GM19438 (cell line): ENCODE measurements around the gene GTF3C2.

ENCODE experiments used
- ATAC-seq: cut with Tn5 transposase; IDR thresholded peaks from one replicate; pipeline ENCODE4 v1.9.1; 2021; ENCODE audit warnings: low read depth; ENCODE audit not compliant: unreplicated experiment

Gene GTF3C2, protein sequence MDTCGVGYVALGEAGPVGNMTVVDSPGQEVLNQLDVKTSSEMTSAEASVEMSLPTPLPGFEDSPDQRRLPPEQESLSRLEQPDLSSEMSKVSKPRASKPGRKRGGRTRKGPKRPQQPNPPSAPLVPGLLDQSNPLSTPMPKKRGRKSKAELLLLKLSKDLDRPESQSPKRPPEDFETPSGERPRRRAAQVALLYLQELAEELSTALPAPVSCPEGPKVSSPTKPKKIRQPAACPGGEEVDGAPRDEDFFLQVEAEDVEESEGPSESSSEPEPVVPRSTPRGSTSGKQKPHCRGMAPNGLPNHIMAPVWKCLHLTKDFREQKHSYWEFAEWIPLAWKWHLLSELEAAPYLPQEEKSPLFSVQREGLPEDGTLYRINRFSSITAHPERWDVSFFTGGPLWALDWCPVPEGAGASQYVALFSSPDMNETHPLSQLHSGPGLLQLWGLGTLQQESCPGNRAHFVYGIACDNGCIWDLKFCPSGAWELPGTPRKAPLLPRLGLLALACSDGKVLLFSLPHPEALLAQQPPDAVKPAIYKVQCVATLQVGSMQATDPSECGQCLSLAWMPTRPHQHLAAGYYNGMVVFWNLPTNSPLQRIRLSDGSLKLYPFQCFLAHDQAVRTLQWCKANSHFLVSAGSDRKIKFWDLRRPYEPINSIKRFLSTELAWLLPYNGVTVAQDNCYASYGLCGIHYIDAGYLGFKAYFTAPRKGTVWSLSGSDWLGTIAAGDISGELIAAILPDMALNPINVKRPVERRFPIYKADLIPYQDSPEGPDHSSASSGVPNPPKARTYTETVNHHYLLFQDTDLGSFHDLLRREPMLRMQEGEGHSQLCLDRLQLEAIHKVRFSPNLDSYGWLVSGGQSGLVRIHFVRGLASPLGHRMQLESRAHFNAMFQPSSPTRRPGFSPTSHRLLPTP

DNA sequence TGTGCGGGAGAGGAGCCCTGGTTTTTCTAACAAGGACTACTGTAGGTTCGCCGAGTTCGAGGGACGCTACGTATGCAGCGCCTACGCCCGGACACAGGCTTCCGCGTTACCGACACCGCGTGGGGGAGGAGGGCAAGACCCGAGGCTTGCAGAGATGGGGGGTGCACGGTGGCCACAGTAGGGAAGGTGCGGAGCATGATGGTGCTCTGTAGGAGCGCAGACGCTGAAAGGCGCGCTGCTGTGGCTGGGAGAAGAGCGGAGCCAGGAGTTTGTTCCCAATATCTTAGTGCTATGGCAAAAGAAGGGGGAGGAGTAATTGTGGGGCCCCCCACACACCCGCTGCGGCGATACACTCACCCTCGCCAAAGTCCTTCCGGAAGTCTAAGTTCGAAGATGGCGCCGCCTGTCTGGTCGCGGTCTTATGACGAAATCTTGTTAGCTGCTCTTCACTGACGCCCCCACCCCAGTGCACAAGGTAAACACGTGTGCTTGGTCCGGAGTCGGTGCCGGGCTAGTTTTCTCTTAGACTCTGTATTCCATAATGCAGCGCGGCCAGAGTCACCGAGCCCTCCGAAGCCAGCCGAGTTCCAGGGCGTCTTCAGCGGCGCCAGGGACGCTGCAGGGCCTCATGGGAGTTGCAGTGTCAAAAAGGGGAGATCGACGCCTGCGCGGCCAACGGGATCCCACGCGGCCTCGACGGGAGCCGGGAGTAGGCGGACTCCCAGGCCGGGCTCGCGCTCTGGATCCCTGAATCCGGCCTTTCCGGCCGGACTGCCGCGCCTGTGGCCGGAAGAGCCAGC, at the start of gene GTF3C2:
Gene GTF3C2, minus strand, starts transcription at position 383 of the 800 bp plus-strand sequence. CDS start 13,210 bp downstream, outside the sequence.
- ATAC-seq: peak; percentile 85

DNA sequence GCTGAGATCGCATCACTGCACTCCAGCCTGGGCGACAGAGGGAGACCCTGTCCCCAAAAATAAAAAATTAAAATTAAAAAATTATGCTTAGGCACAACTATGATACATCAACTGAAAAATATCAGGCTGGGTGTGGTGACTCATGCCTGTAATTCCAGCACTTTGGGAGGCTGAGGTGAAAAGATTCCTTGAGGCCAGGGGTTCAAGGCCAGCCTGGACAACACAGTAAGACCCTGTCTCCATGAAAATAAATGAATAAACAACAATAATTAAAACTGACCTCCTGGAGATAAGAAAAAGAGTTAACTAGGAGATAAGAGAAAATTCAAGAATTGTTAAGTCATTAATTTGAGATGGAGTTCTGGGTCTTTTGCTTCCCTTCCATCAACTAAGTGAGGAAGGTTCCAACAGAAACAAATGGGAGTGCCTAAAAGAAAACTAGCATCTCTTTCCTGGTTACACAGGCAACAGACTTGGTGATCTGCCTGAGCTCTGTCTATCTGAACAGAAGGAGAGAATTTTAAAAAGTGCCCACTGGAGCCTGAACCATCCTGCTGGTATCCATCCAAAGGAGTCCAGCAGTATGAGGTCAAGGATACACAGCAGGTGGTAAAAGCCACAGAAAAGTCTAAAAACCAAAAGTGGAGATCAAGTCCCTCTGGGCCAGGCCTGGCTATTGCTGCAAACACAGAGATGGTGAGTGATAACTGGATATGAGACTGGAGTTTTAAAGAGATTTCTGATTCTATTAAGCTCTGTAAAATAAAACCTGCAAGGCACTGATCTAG, 44.0 kb upstream of the GTF3C2 start:
- ATAC-seq: no peak

DNA sequence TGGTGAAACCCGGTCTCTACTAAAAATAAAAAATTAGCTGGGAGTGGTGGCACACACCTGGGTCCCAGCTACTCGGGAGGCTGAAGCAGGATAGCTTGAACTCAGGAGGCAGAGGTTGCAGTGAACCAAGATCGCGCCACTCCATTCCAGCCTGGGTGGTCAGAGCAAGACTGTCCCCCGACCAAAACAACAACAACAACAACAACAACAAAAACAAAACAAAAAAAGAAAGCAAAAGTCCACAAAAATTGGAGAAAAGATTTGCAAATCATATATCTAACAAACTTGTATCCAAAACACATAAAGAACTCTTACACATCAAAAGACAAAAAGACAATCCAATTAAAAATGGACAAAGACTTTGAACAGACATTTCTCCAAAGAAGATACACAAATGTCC, 42.4 kb upstream of the GTF3C2 start:
- no peak for ATAC-seq

DNA sequence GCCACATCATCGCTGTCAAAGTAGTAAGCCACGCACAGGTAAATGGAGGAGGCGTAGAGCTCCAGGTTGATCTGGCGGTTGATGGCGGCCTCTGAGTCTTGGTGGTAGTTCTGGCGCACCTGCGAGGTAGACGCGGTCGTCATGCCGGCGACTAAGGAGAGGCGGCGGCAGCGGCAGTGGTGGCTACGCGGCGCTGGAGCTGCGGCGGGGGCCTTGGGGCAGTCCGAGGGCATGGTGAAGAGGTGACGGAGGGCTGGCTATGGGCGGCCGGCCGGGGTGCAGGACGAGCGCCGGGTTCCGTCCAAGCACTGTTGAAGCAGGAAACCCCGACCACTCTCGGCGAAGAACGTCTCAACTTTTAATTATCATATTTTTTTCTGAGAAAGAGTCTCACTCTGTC, 36.7 kb upstream of the GTF3C2 start:
- no peak for ATAC-seq

DNA sequence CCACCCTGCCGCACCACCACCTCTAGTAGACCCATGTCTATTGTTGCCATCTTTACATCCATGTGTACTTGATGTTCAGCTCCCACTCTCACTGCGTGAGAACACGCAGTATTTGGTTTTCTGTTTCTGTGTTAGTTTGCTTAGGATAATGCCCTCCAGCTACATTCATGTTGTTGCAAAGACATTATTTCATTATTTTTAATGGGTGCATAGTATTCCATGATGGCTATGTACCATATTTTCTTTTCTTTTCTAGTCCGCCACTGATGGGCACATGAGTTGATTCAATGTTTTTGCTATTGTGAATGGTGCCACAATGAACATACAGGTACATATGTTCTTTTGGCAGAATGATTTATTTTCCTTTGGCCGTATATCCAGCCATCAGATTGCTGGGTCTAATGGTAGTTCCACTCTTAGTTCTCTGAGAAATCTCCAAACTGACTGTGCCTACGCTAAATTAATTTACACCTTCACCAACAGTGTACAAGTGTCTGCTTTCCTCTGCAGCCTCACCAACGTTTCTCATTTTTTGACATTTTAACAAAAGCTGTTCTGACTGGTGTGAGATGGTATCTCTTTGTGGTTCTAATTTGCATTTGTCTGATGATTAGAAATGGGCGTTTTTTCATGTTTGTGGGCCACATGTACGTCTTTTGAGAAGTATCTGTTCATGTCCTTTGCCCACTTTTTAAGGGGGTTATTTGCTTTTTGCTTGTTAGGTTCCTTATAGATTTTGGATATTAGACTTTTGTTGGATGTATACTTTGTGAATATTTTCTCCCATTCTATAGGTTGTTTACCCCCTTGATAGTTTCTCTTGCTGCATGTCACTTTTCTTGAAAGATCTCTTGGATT, 34.5 kb upstream of the GTF3C2 start:
- ATAC-seq: no peak

DNA sequence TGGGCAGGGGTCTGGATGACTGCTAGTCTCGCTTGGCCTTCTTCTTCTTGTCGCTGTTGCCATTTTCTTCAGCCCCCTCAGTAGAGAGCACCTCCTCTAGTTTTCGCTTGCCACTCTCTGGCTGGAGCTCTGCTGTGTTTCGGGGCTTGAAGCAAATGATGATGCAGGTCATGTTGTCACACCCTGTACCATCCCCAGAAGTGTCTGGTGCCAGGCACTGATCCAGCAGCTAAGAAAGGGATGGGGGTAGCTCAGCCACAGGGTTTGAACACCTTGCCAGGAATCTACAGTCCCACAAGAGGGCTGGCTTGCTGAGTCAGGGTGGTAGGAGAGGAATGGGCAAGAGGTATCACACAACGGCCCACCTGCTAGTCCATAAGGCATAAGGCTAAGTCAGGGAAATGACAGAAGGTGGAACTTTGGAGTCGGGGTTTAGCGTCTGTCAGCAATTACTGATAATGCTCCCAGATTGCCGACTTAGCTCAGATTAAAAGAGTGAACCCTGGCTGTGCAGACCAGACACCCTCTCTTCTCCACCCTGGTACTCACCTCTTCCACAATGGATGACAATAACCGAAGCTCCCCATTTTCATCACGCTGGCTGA, 25.1 kb upstream of the GTF3C2 start:
- ATAC-seq: no peak

DNA sequence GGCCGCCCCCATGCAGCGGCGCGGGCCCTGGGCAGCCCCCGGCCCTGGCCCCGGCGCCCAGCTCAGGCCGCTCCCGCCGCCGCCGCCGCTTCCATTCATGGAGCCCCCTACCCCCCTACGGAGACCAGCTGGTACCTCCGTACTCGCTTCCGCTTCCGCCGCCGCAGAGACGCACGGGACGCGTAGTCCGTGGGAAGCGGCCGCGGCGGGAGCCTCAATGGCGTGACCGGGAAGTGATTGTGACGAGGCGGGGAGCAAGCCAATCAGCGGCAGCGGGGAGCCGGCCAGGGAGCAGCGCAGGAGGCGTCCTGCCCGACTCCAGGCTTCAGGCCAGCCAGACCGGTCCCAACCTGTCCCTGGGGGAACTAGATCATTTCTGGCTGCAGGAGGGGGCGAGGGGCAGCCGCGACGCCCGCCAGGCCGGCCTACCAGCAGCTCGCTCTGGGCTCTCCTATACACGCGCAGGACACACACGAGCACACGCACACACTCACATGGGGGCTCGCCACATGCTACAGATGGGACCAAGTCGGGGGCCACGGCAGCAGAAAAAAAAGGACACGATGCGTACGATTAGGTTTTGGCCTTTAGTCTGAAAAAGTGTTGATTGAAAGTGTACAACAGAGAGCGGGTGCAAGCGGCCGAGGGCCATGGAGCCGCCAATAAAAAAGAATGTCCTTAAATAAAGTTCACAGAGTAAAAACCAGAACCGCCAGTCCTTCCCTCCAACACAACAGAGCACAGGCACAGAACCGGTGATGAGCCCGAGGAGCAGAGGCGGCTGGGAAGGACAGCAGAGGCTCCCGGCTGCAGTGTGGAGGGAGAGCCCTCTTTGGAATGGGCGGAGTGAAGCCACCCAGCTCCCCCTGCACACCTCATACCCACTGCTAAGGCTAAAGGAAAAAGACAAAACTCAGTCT, 24.3 kb upstream of the GTF3C2 start, which contains the start of gene ZNF513:
Gene ZNF513, minus strand, starts transcription at position 109 of the 920 bp plus-strand sequence. CDS start 208 bp downstream, outside the sequence.
- peak; percentile 91 for ATAC-seq

DNA sequence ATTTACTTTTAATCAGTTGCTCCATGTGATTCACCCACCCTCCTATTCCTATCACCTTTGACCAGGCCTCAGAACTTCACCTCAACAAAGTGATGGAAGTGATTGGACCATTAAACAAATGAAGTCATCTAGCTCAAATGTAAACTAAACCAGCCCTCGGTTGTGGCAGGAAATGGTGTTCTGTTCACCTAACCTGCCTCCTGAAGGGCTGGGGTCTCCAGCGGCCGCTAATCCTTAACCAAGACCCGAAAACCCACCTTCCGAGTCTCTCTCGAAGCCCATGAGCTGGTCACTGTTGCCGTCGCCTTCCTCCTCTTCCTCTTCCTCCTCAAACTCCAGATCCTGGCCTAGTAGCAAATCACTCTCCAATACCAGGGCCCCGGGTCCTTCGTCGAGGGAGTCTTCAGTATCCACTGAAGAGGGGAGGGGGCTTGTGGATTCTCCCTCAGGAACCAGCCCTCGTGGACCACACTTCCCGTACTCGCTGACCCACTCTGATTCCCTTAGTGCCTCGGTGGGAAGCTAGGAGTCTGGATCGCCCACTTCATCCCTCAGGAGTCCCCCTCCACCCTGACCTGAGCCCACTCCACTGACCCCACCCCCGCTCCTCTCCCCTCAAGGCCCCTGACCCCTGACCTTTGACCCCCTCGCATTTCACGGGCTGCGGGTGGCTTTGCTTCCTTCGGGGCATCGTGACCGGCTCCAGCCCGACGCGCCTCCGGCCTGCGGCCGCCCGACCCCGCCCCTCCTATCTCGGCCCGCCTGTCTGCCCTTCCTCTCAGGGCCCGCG, 23.5 kb upstream of the GTF3C2 start:
- ATAC-seq: peak; percentile 40

DNA sequence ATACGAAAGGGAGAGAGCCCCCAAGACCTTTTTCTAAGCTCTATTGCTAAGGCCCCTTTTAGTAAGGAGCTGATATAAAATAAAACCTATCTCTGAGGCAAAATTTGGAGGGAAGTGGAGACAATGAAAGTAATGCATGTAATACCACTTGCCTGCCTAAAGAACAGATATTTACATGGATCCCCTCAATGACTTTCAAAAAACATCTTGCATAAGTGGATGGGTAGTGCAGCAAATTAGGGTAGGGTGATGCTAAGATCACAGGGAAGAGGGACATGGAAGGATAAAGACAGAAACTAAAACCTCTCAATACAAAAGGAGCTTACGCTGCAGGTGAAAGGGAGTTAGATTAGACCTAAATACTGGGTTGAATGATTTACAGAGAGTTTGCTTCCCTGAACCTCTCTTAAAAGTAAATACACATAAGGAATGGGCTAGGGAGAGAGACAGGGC, 22.8 kb upstream of the GTF3C2 start:
- no peak for ATAC-seq

DNA sequence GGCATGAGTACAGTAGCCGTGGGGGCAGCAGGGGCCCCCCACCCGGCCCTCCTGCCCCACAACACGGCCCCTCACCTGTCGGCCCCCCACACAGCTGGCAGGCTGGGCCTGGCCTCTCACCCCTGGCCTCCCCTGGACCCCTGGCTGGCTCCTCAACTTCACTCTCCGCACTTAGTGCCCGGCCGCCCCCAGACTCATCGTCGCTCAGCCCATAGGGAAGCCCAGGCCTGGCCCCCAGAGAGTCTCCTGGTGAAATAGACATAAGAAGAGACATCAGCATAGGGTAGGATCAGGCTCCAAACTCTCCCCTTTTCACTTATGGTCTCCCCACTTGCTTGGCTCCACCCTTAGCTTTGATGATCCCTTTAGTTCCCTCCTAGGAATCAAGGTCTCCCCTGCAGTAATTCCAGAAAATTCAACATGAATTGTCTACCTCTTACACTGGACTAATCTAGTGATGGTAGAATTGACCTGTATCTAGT, 22.3 kb upstream of the GTF3C2 start:
- ATAC-seq: no peak

DNA sequence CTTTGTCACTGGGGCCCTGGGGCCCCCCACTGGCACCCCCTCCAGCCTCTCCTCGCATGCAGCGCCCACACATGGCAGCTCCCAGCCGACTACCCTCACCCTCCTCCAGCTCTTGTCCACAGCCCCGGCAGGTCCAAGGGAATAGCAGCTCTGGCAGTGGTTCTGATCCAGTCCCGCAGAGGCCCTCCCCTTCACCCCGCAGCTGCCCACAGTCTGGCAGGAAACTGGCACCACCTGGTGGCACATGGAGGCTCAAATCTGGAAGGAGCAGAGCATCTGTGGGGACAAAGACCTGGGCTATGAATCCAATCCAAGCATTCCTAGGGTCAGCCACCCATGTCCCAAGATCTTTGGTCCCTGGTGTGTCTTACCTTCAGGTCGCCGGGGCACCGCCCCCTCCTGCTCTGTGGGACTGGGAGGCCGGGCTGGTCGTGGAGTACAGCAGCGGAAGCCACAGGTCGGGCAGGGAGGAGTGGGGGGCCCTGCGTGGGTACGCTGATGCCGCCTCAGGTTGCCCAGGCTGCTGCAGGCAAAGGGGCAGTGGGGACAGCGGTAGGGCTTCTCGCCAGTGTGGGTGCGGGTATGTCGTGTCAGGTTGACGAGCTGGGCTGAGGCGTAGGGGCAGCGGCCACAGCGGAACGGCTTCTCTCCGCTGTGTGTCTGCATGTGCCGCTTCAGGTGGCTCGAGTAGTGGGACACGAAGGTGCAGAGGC, 21.7 kb upstream of the GTF3C2 start:
- no peak for ATAC-seq

DNA sequence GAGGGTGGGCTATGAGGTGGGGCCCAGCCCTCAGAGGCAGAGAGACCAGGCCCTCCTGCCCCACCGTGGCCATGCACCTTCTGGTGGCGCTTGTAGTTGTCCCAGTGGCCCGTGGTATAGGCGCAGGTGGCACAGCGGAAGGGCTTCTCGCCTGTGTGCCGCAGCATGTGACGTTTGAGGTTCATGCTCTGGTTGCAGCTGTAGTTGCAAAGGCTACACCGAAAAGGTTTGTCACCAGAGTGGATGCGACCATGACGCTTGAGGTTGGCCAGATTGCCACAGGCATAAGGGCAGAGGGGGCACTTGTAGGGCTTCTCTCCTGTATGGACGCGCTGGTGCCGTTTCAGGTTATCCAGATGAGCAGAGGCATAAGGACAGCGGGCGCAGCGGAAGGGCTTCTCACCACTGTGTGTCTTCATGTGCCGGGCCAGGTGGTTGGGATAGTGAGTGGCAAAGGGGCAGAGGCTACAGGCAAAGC, 21.1 kb upstream of the GTF3C2 start:
- no peak for ATAC-seq

DNA sequence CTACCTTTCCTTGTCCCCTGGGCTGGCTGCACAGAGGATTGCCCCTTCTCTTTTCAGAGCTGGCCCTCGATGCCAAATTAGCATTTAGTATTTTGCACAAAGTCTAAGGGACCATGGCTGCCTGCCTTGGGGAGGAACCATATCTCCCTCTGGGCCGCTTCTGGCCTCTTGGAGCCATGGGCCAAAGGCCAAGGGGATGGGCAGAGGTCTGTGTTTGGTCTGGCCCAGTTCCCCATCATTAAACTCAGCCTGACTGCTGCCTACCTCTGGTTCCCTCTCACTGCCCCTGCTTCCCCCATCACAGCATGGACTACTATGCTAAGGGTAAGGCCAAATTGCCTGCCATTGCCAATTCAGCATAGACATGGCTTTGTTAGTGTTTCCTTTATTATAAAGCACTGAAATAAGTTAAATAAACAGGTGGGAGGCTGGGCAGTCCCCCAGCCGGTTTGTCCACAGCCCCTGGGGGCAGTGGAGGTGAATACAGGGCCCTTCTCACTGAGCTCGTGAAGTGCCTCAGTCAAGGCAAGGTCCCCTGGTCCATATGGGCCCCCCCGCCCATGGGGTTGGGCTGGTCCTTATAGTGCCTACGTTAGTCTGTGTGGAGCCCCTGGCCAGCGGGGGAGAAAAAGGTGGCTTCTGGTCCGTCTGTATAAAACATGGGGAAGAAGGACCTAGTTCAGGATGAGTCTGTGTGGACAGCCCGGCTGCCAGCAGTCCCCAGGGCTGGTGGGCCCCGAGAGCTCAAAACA, 20.5 kb upstream of the GTF3C2 start:
- ATAC-seq: no peak

DNA sequence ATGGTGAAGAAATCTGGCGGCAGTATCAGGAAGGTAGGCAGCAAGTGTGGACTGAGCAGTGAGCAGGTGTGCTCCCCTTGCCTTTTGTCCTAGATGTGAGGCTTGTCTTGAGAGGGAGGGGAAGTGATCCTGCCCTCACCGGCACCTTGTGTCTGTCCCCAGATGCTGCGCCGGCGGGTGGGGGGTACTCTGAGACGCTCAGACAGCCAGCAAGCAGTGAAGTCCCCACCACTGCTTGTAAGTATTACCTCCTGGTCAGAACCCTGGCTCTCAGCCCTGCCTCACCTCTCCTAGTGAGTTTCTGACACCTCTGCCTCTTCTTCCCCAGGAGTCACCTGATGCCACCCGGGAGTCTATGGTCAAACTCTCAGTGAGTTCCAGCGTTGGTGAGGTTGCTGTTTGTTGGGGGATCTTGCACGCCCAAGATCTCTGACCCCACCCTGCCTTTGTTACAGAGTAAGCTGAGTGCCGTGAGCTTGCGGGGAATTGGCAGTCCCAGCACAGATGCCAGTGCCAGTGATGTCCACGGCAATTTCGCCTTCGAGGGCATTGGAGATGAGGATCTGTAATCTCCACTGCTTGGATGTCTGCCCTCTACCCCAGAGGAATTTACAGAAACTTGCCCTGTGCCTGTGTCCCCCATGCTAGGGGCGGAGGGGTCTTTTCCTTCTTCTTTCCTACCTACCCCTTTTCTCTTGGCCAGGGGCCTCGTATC, 19.7 kb upstream of the GTF3C2 start:
- no peak for ATAC-seq
